ENCODE data around the gene URB2.

DNA sequence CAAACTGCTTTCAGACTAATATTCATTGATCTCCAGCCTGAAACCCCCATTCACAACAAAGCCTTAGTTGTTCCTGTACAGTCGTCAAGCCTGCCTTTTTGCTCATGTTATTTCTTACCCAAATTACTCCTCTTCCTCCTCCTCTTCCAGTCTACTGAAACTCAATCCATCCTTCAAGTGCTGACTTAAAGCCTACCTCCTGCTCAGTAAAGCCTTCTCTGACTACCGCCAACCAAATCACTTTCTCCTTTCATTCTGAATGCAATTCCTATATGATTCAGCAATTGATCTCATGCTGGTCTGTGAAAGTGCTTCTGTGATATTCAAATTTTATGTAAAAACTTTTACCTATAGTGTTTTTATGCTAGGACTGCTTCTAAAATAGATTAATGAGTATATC lies 18.7 kb upstream of the URB2 start:
- TF ChIP-seq PKNOX1 (IDR thresholded peaks at IDR 0.05): no peak
- no peak for TF ChIP-seq HDGF (IDR thresholded peaks at IDR 0.05; ENCODE audit: borderline replicate concordance)

All from HEK293T (cell line).